Omental fat pad (tissue), 4 donors: Measurements from ENCODE around the gene LCE6A. TPM values are rescaled to one million over a fixed set of nuclear protein-coding genes. Genes with fewer than 3 reads are reported as not detected.

ENCODE experiments used
- ATAC-seq: fragments of 150-250 bp; one replicate; pipeline ENCODE4 v1.9.1; 2016; ENCODE audit warnings: mild to moderate bottlenecking, moderate library complexity; ENCODE audit not compliant: low FRiP score
- DNase-seq: peaks from one replicate; pipeline ENCODE4 v3.0.0-alpha.2; 2019; ENCODE audit warnings: low spot score
- total RNA-seq, 4 donors: library from RNA; depleted of rRNA; stranded (reverse); fragments of >200 nt; gene quantifications; one replicate each; pipeline ENCODE4 v1.1.0, GENCODE V29; 2016
- TF ChIP-seq, protein P1 (sequence below), 3 donors: fragments of 450-650 bp; IDR thresholded peaks; one replicate each; pipeline ENCODE4 v1.5.1; 2016 to 2017; ENCODE audit warnings: antibody characterized with exemption in 3 of 3, mild to moderate bottlenecking in 3 of 3, moderate library complexity in 2 of 3

LCE6A gene
- total RNA-seq, 4 donors from 2014 or later: not detected

DNA sequence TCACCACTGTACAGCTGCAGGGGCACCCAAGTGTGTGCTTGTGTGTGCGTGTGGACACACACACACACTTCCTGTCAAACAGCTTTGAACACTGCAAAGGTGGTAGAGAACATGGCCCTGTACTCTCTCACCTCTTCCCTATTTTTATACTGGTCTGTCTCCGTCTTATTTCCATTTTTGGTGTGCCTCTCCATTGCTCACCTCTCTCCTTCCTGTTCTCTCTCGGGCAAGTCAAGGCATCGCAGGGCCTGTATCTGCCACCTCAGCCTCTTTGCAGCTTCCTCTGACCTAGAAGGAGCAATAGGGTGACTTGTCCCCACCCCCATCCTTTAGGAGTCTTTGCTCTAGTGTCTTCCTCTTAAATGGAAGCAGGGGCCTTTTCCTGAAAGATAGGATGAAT, 37.7 kb downstream of the LCE6A start:
- TF ChIP-seq, protein P1, sequence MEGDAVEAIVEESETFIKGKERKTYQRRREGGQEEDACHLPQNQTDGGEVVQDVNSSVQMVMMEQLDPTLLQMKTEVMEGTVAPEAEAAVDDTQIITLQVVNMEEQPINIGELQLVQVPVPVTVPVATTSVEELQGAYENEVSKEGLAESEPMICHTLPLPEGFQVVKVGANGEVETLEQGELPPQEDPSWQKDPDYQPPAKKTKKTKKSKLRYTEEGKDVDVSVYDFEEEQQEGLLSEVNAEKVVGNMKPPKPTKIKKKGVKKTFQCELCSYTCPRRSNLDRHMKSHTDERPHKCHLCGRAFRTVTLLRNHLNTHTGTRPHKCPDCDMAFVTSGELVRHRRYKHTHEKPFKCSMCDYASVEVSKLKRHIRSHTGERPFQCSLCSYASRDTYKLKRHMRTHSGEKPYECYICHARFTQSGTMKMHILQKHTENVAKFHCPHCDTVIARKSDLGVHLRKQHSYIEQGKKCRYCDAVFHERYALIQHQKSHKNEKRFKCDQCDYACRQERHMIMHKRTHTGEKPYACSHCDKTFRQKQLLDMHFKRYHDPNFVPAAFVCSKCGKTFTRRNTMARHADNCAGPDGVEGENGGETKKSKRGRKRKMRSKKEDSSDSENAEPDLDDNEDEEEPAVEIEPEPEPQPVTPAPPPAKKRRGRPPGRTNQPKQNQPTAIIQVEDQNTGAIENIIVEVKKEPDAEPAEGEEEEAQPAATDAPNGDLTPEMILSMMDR (IDR thresholded peaks at IDR 0.05): no peak
- DNase-seq (no peak), ATAC-seq (no peak)

DNA sequence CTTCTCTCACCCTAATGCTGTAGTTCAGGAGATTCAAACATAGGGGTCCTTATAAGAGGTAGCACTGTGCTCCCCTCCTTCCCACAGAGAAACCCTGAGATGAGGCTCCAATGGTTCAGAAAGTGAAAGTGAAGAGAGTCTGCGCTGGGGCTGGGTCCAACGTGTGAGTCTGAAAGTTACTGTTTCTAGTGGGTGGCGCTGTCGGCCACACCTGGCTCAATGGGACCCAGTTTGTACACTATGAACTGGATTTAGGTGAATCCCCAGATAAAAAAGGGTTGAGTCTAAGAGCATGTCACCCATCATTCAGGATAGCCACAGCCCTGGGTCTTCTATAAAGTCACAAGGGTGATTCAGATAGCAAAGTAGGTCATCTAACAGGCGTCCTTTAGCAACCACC, 38.3 kb downstream of the LCE6A start:
- DNase-seq (no peak), ATAC-seq (no peak)
- TF ChIP-seq, protein P1 (IDR thresholded peaks at IDR 0.05): no peak

DNA sequence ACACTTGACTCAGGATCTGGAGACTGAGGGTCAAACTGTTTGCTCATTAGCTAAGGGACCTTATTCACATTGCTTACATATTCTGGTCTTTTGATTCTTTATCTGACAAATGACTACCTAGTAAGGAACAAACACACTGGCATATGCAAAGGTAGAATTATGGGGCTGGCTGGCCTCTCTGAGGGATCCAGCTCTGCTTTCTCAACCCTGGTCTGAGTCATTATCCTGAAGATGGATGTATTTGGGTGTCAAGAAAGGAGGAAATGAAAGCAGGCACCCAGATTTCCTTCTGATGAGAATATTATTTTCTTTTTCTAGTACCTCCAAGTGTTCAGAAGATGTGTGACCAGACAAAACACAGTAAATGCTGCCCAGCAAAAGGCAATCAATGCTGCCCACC, 41.4 kb downstream of the LCE6A start:
- DNase-seq (no peak), ATAC-seq (no peak)
- TF ChIP-seq, protein P1 (IDR thresholded peaks at IDR 0.05): no peak

DNA sequence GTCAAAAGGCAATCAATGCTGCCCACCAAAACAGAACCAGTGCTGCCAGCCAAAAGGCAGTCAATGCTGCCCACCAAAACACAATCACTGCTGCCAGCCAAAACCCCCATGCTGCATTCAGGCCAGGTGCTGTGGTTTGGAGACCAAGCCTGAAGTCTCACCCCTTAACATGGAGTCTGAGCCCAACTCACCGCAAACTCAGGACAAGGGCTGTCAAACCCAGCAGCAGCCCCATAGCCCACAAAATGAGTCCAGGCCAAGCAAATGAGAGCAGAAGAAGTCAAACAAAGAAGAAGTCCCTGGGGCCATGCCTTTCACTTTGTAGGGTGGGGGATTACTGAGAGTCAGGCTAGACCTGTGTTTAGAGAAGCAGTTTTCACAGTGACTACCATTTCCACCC, 41.9 kb downstream of the LCE6A start:
- DNase-seq (no peak), ATAC-seq (no peak)
- TF ChIP-seq, protein P1 (IDR thresholded peaks at IDR 0.05): no peak

DNA sequence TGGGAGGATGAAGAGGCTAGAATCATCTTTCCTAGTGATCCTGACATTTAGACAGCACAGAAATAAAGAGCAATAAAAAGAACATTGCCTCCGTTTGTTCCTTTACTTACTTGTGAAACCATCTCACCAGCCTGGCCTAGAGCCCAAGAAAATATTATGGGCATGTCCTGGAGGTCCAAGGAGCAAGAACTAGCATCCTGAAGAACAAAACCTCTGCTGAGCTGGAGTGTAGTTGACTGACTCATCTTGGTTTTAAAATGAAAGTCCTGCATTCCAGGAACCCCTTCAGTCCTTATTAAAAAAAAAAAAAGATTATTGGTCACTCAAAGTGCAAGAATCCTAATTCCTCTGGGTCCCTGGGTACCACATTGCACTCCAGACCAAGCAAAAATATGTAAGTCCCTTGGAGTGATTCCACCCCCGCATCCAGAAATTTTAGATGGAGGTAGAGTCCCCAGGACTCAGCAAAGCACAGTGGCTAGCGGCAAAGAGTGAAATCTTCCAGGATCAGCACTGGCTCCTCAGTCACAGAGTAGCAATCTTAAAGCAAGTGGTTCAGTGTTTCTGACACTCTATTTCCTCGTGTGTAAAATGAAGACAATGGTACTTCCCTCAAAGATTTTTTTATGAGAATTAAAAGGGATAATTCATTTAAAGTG, 42.4 kb downstream of the LCE6A start:
- ATAC-seq (no peak), DNase-seq (no peak)

DNA sequence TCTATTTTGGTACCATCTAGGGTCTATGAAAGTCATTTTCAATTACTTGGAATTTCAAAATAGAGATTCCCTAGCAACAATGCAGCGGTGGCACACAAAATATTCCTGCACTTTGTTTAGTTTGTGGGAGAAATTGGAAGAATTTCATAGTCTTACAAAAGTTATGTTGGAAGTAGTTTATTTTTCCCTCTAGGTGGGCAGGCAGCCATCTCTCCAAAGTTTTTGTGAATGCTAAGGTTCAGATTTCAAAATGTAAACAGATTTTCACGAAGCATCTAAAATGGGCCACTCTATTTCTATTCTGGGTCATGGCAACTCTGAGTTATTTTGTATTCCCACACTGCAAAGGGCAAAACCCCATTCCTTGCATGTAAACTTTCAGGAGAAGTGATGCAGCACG, 43.4 kb downstream of the LCE6A start:
- DNase-seq (no peak), ATAC-seq (no peak)
- TF ChIP-seq, protein P1 (IDR thresholded peaks at IDR 0.05): no peak

More for the DNA sequence above, 42.4 kb downstream of the LCE6A start:
- TF ChIP-seq, protein P1 (IDR thresholded peaks at IDR 0.05): no peak

DNA sequence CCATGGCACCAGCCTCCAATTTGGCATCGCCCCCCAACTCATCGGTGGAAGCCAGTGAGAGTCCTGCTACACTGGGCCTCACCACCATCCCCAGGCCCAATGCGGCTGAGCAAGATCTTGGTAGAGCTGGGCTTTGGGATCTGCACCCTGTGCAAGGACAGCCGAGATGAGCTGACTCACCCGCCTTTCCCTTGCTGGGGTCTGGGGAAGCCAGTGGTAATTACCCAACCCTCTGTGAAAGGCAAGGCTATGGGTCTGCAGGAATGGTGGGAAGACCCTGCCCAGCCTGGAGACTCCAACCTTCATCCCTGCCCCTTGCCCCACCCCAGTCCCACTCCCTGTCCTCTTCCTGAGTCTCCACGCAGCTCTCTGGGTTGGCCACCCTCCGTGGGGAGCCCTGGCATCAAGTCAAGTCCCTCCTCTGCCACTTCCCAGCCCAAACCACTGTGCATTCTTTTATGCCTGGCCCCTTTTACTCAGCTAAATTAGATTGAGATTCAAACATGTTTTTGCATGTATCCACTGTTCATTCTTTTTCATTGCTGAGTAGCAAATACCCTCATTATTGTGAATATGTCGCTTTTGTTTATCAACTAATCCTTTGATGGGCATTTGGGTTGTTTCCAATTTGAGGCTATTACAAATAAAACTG, 44.2 kb downstream of the LCE6A start:
- TF ChIP-seq, protein P1 (IDR thresholded peaks at IDR 0.05): no peak
- DNase-seq (no peak), ATAC-seq (no peak)
